HL-60/S4 treated with phorbol 12-myristate 13-acetate at 8.2 ng/mL for 4 days and 3 days (cell line): ENCODE results near the gene HBM.
"Not testable (repeated sequence)": the region's sequence is repeated elsewhere in the genome, so short reads cannot be mapped to it uniquely, and the experiment has no call there.

Experiments
- in situ Hi-C: fragments of 300-500 bp; cut with MboI; formaldehyde crosslinking; loops from 2 replicates; pipeline ENCODE4 v1.15.0; 2022; ENCODE audit warnings: low sequenced_read_pairs

The HBM gene

DNA sequence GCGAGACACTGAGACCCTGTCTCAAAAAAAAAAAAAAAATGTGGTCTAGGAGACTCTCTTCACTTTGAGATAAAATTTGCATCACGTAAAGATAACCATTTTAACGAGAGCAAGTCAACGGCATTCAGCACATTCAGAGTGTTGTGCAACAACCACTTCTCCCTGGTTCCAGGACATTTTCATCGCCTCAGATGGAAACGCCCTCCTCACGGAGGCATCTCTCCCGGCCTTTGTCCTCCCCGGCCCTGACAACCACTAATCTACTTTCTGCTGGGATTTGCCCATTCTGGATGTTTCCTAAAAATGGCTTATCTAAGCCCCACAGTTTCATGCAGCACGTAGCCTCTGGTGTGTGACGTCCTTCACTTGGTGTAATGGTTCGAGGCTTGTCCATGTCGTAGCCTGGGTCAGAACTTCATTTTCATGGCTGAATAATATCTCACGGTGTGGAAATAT, 21.0 kb upstream of the HBM start:
- in situ Hi-C loops = no loop called here

DNA sequence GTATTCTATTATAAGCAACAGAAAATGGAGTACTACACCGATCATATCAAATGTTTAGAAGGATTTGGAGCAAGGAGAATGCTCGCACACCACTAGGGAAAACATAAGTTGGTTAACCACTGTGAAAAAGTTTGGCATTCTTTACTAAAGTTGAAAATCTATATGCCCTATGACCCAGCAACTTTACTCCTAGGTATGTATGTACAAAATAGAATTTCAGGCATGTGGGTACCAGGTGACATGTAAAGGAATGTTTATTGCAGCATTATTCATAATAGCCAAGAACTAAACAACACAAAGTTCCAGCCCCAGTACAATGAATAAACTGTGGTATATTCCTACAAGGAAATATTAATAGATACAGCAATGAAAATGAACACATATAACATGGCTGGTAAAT, 19.1 kb upstream of the HBM start:
- in situ Hi-C loops = no loop called here

DNA sequence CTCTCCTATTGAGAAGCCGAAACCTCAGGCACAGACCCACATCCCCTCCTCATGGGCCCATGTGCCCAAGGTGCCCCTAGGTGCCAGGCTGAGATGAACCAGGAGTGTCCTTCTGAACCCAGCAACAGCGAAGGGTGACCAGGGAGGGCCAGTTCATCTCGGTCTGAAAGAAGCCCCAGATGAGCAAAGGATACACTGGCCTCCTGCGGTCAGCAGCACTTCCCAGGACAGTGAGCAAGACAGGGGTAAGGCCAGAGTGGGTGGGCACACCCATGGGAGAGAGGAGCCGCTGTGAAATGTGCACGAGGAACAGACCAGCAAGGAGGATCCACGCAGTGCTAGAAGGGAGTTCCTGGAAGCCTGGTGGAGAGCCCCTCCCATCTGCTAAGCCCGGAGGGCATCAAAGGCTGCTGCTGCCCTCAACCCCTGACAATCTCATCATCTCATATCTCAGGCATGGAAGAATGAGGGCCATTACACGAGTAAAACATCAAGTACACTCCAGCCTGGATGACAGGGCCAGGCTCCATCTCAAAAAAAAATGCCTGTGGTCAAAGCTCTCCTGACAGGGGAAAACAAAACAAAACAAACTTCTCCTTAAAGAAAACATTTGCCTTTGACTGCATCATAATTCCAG, 16.6 kb upstream of the HBM start:
- in situ Hi-C loops = no loop called here

DNA sequence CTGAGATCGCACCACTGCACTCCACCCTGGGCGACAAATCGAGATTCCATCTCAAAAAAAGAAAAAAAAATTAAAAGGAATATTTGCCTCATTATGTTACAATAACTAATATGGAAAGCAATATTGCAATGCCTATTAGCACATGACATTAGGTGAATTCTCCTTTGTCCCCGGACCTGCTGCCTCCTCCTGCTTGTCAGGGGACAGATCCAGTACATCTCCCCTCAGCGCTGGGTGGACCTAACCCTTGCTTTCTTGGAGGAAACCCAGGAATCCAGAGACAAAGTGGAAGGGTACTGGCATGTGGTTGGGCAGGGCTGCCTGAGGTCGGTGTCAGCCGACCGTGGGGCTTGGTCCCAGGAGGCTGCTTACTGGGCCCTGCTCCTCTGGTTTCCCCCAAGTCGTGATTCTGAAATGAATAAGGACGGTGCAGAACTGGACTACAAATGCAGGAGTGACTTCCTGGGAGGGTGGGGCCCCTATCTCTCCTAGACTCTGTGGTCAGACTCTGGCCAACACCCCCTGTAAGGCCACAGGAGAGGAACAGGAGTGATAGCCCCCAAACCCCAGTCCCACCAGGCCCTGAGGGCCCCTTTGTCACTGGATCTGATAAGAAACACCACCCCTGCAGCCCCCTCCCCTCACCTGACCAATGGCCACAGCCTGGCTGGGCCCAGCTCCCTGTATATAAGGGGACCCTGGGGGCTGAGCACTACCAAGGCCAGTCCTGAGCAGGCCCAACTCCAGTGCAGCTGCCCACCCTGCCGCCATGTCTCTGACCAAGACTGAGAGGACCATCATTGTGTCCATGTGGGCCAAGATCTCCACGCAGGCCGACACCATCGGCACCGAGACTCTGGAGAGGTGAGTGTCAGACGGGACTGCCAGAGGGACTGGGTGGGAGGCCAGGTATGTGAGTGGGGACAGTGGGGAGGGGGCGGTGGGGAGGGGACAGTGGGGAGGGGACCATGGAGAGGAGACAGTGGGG, 13.3 kb upstream of the HBM start, which contains the start of gene HBZ:
TSS of gene HBZ (plus strand) at position 504 of the 988 bp plus-strand sequence. CDS start at position 770, 266 bp downstream.
- in situ Hi-C loops = no loop called here

DNA sequence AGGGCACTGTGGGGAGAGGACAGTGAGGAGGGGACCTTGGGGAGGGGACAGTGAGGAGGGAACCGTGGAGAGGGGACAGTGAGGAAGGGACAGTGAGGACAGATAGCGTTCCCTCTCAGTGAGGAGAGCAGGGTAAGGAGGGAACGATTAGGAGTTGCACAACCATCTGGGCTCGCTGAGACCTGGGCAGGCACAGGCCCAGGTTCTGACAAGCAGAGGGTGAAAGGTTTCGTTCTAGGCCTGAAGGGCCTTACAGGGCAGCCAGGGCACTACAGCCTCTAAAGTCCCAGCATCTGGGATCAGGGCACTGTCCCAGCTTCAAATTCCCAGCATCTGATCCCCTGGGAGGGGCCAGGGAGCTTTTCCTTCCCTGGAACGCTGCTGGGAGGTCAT, 12.7 kb upstream of the HBM start:
- in situ Hi-C loops = not testable (repeated sequence)

DNA sequence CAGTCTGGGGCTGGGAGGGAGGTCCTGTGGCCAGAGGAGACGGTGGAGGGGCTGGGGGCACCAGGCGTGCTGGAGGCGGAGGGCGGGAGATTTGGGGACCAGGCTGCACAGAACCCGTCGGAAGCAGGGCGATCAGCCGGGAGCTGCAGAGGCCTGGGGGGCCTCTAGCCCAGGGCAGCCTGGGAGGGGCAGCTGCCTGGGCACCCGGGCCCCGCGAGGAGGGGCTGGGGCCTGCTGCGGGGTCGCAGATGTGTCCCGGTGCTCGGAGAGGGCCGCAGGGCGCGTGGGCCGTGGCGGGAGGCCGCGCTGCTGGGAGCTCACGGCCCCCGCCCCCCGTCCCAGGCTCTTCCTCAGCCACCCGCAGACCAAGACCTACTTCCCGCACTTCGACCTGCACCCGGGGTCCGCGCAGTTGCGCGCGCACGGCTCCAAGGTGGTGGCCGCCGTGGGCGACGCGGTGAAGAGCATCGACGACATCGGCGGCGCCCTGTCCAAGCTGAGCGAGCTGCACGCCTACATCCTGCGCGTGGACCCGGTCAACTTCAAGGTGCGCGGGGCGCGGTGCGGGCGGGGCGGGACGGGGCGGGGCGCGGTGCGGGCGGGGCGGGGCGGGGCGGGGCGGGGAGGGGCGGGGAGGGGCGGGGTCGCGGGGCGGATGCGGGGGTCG, 12.1 kb upstream of the HBM start:
- in situ Hi-C loops = not testable (repeated sequence)

DNA sequence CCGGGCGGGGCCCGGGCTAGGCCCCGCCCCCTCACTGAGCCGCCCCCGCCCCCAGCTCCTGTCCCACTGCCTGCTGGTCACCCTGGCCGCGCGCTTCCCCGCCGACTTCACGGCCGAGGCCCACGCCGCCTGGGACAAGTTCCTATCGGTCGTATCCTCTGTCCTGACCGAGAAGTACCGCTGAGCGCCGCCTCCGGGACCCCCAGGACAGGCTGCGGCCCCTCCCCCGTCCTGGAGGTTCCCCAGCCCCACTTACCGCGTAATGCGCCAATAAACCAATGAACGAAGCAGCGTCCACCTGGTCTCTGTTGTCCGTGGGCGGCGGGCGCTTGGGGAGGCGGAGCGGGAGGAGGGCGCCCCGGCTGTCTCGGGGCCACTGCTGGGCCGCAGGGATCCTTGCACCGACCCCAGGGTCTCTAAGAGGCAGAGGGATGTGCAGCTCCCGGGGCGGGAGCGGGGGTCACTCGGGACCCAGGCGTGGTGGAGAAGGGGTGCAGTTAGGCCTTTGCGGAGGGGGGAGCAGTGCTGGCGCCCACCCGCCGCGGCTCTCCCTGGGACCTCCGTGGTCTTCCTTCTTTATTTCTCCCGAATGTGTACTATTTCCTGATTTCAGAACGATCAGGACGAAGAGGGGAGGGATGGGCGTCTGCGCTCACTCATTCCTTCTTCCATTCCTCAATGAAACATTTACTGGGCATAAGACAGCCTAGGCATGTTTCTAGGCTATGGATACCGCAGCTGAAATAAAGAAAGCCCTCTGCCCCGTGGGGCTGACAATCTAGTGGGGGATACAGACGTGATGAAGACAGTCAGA, 11.4 kb upstream of the HBM start:
- in situ Hi-C loops = no loop called here

DNA sequence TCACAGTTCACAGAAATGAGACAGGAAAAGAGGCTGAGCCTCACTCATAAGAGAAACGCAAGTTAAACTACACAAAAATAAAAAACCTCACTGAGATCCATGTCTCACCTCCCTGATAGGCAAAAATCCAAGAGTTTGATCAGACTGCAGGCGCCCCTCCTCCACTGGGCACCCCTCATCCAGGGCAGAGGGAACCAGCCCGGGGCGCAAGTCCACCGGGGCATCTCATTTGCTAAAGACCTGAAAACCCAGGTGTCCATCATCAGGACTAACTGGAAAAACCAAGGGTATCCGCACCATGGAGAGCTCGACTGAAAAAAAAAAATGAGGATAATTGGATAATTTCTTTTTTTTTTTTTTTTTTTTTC, 10.8 kb upstream of the HBM start:
- in situ Hi-C loops = no loop called here

DNA sequence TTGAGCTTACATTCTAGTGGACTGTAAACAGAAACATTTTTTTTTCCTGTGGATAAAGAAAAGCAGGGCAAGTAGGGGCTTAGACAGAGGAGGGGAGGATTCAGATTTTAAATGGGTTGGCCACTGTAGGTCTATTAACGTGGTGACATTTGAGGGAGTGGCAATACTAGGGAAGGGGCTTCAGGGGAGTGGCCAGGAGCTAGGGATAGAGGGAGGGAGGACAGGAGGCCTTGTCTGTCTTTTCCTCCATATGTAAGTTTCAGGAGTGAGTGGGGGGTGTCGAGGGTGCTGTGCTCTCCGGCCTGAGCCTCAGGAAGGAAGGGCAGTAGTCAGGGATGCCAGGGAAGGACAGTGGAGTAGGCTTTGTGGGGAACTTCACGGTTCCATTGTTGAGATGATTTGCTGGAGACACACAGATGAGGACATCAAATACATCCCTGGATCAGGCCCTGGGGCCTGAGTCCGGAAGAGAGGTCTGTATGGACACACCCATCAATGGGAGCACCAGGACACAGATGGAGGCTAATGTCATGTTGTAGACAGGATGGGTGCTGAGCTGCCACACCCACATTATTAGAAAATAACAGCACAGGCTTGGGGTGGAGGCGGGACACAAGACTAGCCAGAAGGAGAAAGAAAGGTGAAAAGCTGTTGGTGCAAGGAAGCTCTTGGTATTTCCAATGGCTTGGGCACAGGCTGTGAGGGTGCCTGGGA, 6.5 kb upstream of the HBM start:
- in situ Hi-C loops = no loop called here

DNA sequence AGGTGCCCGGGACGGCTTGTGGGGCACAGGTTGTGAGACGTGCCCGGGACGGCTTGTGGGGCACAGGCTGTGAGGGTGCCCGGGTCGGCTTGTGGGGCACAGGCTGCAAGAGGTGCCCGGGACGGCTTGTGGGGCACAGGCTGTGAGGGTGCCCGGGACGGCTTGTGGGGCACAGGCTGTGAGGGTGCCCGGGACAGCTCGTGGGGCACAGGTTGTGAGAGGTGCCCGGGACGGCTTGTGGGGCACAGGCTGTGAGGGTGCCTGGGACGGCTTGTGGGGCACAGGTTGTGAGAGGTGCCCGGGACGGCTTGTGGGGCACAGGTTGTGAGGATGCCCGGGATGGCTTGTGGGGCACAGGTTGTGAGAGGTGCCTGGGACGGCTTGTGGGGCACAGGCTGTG, 5.5 kb upstream of the HBM start:
- in situ Hi-C loops = not testable (repeated sequence)

DNA sequence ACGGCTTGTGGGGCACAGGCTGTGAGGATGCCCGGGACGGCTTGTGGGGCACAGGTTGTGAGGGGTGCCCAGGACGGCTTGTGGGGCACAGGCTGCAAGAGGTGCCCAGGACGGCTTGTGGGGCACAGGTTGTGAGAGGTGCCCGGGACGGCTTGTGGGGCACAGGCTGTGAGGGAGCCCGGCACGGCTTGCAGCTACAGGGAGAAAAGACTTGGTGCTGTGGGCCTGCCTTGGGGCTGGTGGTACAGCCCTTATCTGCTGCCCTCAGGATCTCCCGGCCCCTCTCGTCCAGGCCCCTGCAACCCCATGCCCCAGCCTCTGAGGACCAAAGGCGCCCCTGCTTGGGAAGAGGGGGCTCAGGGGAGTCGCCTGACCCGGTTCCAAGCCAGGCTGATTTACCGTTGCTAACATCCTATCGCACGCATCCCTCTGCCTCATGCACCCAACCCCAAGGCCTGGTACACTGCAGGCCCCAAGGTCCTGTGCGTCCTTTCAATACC, 5.0 kb upstream of the HBM start:
- in situ Hi-C loops = no loop called here

DNA sequence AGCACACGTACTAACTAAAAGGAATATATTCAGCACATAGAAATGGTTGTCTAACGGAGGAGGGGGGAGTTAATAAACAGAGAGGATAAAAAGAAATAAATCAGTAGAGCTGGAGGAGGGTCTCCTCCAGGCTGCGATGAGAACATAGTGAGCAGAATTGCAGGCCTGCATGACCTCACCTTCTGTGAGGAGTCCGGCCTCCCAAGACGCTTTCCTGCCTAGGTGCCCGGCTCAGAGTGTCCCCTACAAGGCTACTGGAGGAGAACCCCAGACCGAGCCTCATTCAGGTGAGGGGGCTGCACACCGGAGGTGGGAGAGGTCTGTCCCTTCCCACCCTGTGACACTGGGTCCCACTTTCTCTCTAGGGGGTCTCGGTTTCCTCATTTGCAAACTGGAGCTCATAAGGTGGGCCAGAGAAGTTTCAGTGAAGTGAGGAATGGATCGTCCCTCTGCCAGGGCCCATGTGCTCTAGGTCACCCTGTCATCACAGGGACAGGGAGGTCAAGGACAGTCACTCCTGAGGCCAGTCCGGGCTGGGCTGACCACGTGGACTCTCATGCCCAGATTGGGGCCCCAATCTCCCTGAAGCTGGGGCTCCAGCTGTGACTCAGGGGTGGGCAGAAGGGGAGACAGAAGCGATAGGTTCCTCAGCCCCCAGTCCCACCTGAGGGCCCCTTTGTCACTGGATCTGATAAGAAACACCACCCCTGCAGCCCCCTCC, 3.3 kb upstream of the HBM start:
- in situ Hi-C loops = no loop called here

DNA sequence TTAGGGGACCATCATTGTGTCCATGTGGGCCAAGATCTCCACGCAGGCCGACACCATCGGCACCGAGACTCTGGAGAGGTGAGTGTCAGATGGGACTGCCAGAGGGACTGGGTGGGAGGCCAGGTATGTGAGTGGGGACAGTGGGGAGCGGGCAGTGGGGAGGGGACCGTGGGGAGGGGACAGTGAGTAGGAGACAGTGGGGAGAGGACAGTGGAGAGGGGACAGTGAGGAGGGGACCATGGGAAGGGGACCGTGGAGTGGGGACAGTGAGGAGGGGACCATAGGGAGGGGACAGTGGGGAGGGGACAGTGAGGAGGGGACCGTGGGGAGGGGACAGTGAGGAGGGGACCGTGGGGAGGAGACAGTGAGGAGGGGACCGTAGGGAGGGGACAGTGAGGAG, 2.6 kb upstream of the HBM start:
- in situ Hi-C loops = not testable (repeated sequence)

DNA sequence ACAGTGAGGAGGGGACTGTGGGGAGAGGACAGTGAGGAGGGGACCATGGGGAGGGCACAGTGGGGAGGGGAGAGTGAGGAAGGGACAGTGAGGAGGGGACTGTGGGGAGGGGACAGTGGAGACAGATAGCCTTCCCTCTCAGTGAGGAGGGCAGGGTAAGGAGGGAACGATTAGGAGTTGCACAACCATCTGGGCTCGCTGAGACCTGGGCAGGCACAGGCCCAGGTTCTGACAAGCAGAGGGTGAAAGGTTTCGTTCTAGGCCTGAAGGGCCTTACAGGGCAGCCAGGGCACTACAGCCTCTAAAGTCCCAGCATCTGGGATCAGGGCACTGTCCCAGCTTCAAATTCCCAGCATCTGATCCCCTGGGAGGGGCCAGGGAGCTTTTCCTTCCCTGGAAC, 2.1 kb upstream of the HBM start:
- in situ Hi-C loops = not testable (repeated sequence)

DNA sequence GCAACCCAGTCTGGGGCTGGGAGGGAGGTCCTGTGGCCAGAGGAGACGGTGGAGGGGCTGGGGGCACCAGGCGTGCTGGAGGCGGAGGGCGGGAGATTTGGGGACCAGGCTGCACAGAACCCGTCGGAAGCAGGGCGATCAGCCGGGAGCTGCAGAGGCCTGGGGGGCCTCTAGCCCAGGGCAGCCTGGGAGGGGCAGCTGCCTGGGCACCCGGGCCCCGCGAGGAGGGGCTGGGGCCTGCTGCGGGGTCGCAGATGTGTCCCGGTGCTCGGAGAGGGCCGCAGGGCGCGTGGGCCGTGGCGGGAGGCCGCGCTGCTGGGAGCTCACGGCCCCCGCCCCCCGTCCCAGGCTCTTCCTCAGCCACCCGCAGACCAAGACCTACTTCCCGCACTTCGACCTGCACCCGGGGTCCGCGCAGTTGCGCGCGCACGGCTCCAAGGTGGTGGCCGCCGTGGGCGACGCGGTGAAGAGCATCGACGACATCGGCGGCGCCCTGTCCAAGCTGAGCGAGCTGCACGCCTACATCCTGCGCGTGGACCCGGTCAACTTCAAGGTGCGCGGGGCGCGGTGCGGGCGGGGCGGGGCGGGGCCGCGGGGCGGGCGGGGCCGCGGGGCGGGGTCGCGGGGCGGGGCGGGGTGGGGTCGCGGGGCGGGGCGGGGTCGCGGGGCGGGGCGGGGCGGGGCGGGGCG, 1.5 kb upstream of the HBM start:
- in situ Hi-C loops = not testable (repeated sequence)

DNA sequence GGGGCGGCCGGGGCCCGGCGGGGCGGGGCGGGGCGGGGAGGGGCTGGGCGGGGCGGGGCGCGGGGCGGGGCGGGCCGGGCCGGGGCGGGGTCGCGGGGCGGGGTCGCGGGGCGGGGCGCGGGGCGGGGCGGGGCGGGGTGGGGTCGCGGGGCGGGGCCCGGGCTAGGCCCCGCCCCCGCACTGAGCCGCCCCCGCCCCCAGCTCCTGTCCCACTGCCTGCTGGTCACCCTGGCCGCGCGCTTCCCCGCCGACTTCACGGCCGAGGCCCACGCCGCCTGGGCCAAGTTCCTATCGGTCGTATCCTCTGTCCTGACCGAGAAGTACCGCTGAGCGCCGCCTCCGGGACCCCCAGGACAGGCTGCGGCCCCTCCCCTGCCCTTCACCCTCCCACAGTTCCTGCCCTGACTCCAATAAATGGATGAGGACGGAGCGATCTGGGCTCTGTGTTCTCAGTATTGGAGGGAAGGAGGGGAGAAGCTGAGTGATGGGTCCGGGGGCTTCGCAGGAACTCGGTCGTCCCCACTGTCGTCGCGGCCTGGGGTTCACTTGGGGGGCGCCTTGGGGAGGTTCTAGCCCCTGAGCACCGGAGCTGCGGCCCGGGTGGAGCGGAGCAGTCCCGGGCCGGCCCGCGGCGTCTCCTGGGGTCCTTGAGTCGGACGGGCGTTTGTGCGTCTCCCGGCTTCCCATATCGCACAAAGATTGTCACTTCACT, 795 bp upstream of the HBM start:
- in situ Hi-C loops = no loop called here

DNA sequence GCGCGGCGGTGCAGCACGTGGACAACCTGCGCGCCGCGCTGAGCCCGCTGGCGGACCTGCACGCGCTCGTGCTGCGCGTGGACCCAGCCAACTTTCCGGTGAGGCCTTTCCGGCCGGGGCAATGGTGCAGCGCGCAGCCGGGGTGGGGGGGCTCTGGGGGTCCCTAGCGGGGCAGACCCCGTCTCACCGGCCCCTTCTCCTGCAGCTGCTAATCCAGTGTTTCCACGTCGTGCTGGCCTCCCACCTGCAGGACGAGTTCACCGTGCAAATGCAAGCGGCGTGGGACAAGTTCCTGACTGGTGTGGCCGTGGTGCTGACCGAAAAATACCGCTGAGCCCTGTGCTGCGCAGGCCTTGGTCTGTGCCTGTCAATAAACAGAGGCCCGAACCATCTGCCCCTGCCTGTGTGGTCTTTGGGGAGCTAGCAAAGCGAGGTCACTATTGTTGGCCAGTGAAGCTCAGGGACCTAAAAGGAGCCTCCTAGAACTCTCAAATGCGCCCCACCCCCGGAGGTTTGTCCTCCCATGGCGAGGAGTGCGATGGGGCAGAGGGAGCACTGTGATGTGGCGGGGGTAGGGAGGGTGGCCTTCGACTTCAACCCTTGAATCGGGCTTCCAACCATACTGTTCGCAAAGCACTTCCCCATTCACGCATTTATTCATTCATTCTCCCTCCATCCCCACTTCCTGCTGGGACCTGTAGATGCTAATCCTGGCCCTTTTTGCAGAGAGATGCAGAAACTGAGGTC, 770 bp downstream of the HBM start:
- in situ Hi-C loops = no loop called here
